ENCODE data around the gene DIO1. TPM values are rescaled to one million over a fixed set of nuclear protein-coding genes. Genes with fewer than 3 reads are reported as not detected.

Gene DIO1
- total and polyA plus RNA-seq, 9 of the 15 experiments (the other 6 are each of a cell fraction or from before 2014, with no cell fraction given) = not detected

GRCh38 chr1:53899708-53900107 lies 5.7 kb downstream of the DIO1 start:
- Histone ChIP-seq H3K27me3 (ENCODE audit: control insufficient read depth in 2 of 2, insufficient read depth in 2 of 2, low read length in 2 of 2) (no peaks in the 10 kb centered on the region), H2AFZ (ENCODE audit: low read depth, low read length) (no peak overlapping the region), H3K4me2 (ENCODE audit: insufficient read depth, low read length) (no peak overlapping the region), H3K9me1 (ENCODE audit: control insufficient read depth, insufficient read depth, low read length) (no peaks in the 10 kb centered on the region), H3K4me3 (no peak overlapping the region), H3K36me3 (ENCODE audit: control insufficient read depth, insufficient read depth, low read length) (no peaks in the 10 kb centered on the region), H3K27ac (ENCODE audit: extremely low read depth, low read depth, low read length) (no peak overlapping the region), H3K4me1 (replicated peaks in 1 of 2; ENCODE audit: control insufficient read depth in 2 of 2, insufficient read depth in 2 of 2, low read length in 2 of 2) (no peaks in the 10 kb centered on the region; a peak in 2 of 5 replicates), H4K20me1 (replicated peaks; ENCODE audit: control insufficient read depth, insufficient read depth, low read length) (no peaks in the 10 kb centered on the region), H3K9me3 (replicated peaks; ENCODE audit: control insufficient read depth, insufficient read depth, low read depth, low read length) (no peaks in the 10 kb centered on the region), H3K79me2 (ENCODE audit: control insufficient read depth, insufficient read depth, low read length) (no peaks in the 10 kb centered on the region), H3K9ac (ENCODE audit: insufficient read depth in 1 of 2, low read depth in 2 of 2, low read length in 2 of 2) (0 out of 4 replicates have a peak overlapping the region, but pooled peaks of 1 of the 2 experiments have one; percentile 21)
- ChIA-PET POLR2A (interaction anchor here (1.6 to 3.0 kb wide), 2 partner anchors 10 to 17 kb away, joined by 4 to 11 read pairs; no protein-coding TSS in a partner anchor), CTCF (ENCODE audit: low intra/inter-chr PET ratio) (no interaction called here)
- FAIRE-seq (no peak), ATAC-seq (peak; percentile 43), DNase-seq (ENCODE audit: extremely low read depth in 1 of 4, low spot score in 3 of 4) (no peak)
- in situ Hi-C loops (cut with MboI) = no loop called here
- no TSS peak for BruUV-seq (replicated peaks)
- intact Hi-C loops (cut with micrococcal nuclease) = no loop called here
- WGBS (ENCODE audit: insufficient coverage, low coverage, missing lambda C conversion rate) = 58% methylated on average over 3 of the region's 3 CpGs
- TF ChIP-seq ZNF121 (CRISPR knock-in tag; conservative IDR thresholded peaks at IDR 0.05) (0 out of 2 replicates have a peak, but pooled peaks have one; percentile 16), THRA (IDR thresholded peaks at IDR 0.05) (0 out of 2 replicates have a peak, but pooled peaks have one; percentile 41), GABPB1 (CRISPR knock-in tag; IDR thresholded peaks at IDR 0.05) (no peak), ESRRA (IDR thresholded peaks at IDR 0.05; ENCODE audit: borderline replicate concordance, low read depth) (peak; percentile 29; the same call in 1 of the 2 replicates), BRCA1 (IDR thresholded peaks at IDR 0.05) (no peak), BRCA1 (CRISPR knock-in tag; IDR thresholded peaks at IDR 0.05) (no peak), RNF219 (CRISPR knock-in tag; IDR thresholded peaks at IDR 0.05) (no peak), CAMTA2 (CRISPR knock-in tag; conservative IDR thresholded peaks at IDR 0.05) (no peak), STAT5B (CRISPR knock-in tag; IDR thresholded peaks at IDR 0.05) (no peak), NONO (IDR thresholded peaks at IDR 0.05; ENCODE audit: low read depth in 2 of 2, low read length in 1 of 2) (no peak), ELF2 (CRISPR knock-in tag; IDR thresholded peaks at IDR 0.05) (no peak)
